BE2C (cell line): ENCODE data around the gene PARD6G.
"Not testable (repeated sequence)": the region's sequence is repeated elsewhere in the genome, so short reads cannot be mapped to it uniquely, and the experiment has no call there.

Experiments
- DNase-seq: peaks from one replicate; pipeline ENCODE4 v3.0.0-alpha.2; 2020
- H3K27me3 ChIP-seq: fragments of 250-450 bp; sonication (Bioruptor Pico); 2 replicates; pipeline ENCODE4 v1.5.1; 2020; ENCODE audit warnings: mild to moderate bottlenecking
- H3K36me3 ChIP-seq: fragments of 250-450 bp; sonication (Bioruptor Pico); 2 replicates; pipeline ENCODE4 v1.5.1; 2020; ENCODE audit warnings: mild to moderate bottlenecking
- H3K4me1 ChIP-seq: fragments of 250-450 bp; sonication (Bioruptor Pico); 2 replicates; pipeline ENCODE4 v1.5.1; 2020
- H3K4me3 ChIP-seq: 2 replicates; pipeline ENCODE4 v1.5.1; 2011; ENCODE audit warnings: low read depth, low read length
- H3K9me3 ChIP-seq: fragments of 250-450 bp; sonication (Bioruptor Pico); 2 replicates; pipeline ENCODE4 v1.5.1; 2020
- TF ChIP-seq, protein P1 (sequence below): IDR thresholded peaks from 2 replicates; pipeline ENCODE4 v1.5.1; 2012; ENCODE audit warnings: mild to moderate bottlenecking, low read depth, low read length

PARD6G gene

DNA sequence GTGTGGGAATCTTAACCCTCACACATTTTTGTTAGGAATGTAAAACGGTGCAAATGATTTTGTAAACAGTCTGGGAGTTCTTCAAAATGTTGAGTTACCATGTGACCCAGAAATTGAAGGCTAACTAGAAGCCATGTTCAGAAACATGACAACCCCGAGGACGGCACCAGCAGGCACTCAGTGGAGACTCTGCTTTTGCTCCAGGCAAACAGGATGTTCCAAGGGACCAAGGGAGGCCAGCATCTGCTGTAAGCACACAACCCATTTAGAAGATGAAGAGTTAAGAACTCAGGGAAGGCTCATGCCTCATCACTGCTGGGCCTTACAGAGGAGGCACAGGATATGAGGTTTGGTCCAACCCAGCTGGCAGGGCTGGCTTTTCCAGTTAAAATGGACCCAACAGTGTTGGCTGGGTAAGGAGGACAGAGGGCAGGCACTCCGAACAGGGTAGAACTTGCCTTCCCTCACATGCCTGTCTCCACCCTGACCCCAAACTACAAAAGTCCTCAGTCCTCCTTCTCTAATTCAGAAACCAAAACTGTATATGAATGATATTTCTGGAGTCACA lies 23.6 kb downstream of the PARD6G start:
- TF ChIP-seq, protein P1, sequence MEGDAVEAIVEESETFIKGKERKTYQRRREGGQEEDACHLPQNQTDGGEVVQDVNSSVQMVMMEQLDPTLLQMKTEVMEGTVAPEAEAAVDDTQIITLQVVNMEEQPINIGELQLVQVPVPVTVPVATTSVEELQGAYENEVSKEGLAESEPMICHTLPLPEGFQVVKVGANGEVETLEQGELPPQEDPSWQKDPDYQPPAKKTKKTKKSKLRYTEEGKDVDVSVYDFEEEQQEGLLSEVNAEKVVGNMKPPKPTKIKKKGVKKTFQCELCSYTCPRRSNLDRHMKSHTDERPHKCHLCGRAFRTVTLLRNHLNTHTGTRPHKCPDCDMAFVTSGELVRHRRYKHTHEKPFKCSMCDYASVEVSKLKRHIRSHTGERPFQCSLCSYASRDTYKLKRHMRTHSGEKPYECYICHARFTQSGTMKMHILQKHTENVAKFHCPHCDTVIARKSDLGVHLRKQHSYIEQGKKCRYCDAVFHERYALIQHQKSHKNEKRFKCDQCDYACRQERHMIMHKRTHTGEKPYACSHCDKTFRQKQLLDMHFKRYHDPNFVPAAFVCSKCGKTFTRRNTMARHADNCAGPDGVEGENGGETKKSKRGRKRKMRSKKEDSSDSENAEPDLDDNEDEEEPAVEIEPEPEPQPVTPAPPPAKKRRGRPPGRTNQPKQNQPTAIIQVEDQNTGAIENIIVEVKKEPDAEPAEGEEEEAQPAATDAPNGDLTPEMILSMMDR = no peak
- DNase-seq = no peak

GRCh38 chr18:80219488-80219887 lies 27.8 kb downstream of the PARD6G start:
- not testable (repeated sequence) for H3K4me1 ChIP-seq, H3K4me3 ChIP-seq, H3K9me3 ChIP-seq, H3K27me3 ChIP-seq, H3K36me3 ChIP-seq, DNase-seq

More for the DNA sequence above, 23.6 kb downstream of the PARD6G start:
- no peaks in the 10 kb centered on the region for H3K9me3 ChIP-seq
- no peaks in the 10 kb centered on the region for H3K27me3 ChIP-seq
- no peak overlapping the region for H3K4me3 ChIP-seq
- no peaks in the 10 kb centered on the region for H3K36me3 ChIP-seq
- H3K4me1 ChIP-seq = no peaks in the 10 kb centered on the region

- no peaks in the 10 kb centered on the region for H3K4me1 ChIP-seq
- H3K4me3 ChIP-seq = no peak overlapping the region
- H3K36me3 ChIP-seq = no peaks in the 10 kb centered on the region
- no peak for DNase-seq
- TF ChIP-seq, protein P1 = no peak
- H3K9me3 ChIP-seq = no peaks in the 10 kb centered on the region
- H3K27me3 ChIP-seq = no peaks in the 10 kb centered on the region
These were observed 28.7 kb downstream of the PARD6G start for GRCh38 chr18:80218341-80219227.

GRCh38 chr18:80213182-80213581 lies 34.1 kb downstream of the PARD6G start:
- no peak overlapping the region for H3K4me3 ChIP-seq
- H3K9me3 ChIP-seq = no peaks in the 10 kb centered on the region
- DNase-seq = no peak
- H3K4me1 ChIP-seq = no peaks in the 10 kb centered on the region
- TF ChIP-seq, protein P1 = no peak
- no peaks in the 10 kb centered on the region for H3K27me3 ChIP-seq
- H3K36me3 ChIP-seq = no peaks in the 10 kb centered on the region

GRCh38 chr18:80210312-80211083 lies 36.8 kb downstream of the PARD6G start:
- DNase-seq = no peak
- Histone ChIP-seq H3K9me3 (no peaks in the 10 kb centered on the region), H3K4me1 (no peaks in the 10 kb centered on the region), H3K4me3 (no peak overlapping the region), H3K36me3 (no peaks in the 10 kb centered on the region), H3K27me3 (no peaks in the 10 kb centered on the region)
- TF ChIP-seq, protein P1 = no peak

- no peaks in the 10 kb centered on the region for H3K9me3 ChIP-seq
- no peak for DNase-seq
- no peaks in the 10 kb centered on the region for H3K36me3 ChIP-seq
- no peaks in the 10 kb centered on the region for H3K4me1 ChIP-seq
- TF ChIP-seq, protein P1 = no peak
- H3K4me3 ChIP-seq = no peak overlapping the region
- no peaks in the 10 kb centered on the region for H3K27me3 ChIP-seq
These were observed 38.7 kb downstream of the PARD6G start for GRCh38 chr18:80208620-80209019.
